ENCODE results near the gene TEX54.

DNA sequence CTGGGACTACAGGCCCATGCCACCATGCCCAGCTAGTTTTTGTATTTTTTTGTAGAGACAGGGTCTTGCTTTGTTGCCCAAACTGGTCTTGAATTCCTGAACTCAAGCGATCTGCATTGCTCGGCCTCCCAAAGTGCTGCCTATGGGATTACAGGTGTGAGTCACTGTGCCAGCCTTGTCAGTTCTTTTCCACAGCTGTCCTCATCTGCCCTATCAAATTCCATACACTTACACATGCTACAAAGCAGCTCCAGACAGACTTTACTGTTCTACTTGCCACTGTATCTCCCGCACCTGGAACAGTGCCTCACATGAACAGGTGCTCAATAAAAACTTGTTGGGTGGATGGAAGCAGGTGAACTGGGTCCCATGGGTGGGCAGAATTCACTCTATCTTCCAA, 9.0 kb downstream of the TEX54 start:
- TF ChIP-seq, protein P1, sequence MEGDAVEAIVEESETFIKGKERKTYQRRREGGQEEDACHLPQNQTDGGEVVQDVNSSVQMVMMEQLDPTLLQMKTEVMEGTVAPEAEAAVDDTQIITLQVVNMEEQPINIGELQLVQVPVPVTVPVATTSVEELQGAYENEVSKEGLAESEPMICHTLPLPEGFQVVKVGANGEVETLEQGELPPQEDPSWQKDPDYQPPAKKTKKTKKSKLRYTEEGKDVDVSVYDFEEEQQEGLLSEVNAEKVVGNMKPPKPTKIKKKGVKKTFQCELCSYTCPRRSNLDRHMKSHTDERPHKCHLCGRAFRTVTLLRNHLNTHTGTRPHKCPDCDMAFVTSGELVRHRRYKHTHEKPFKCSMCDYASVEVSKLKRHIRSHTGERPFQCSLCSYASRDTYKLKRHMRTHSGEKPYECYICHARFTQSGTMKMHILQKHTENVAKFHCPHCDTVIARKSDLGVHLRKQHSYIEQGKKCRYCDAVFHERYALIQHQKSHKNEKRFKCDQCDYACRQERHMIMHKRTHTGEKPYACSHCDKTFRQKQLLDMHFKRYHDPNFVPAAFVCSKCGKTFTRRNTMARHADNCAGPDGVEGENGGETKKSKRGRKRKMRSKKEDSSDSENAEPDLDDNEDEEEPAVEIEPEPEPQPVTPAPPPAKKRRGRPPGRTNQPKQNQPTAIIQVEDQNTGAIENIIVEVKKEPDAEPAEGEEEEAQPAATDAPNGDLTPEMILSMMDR (IDR thresholded peaks at IDR 0.05; ENCODE audit: poor library complexity) = no peak
- TF ChIP-seq EZH2phosphoT487 (IDR thresholded peaks at IDR 0.05; ENCODE audit: low read depth, severe bottlenecking, unreplicated experiment) = no peak
